OCI-LY7 (cell line): Measurements from ENCODE around the gene RETSAT.

Experiments
- EZH2phosphoT487 ChIP-seq: fragments of 200-600 bp; sonication (generic); IDR thresholded peaks from 2 replicates; pipeline ENCODE4 v1.6.1; 2018; ENCODE audit warnings: low read depth, borderline replicate concordance, mild to moderate bottlenecking, mixed run types, antibody characterized with exemption, low read length, moderate library complexity, mixed read lengths
- TF ChIP-seq, protein P1 (sequence below): fragments of 200-600 bp; sonication (generic); conservative IDR thresholded peaks from 2 replicates; pipeline ENCODE4 v1.5.1; 2014; ENCODE audit warnings: mild to moderate bottlenecking, antibody characterized with exemption, low read length, moderate library complexity, mixed read lengths

DNA sequence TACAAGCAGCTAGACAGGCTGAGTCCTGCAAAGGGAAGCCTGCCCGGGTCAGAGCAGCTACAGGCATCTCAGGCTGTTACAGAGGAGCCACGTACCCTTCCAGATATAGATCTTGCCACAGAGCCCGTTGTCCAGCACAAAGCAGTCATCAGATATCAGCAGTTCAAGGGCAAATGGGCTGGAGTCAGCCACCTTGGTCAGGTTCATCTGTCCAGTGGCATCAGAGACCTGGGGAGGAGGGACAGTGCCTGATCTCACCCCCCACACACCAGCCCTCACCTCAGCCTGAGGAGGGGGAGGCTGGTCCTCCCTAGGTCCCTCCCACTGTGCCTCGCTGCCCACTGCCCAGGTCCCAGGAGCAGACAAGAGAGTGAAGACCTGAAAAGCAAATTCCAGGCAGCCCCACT is 43.6 kb upstream of the RETSAT start:
- TF ChIP-seq, protein P1, sequence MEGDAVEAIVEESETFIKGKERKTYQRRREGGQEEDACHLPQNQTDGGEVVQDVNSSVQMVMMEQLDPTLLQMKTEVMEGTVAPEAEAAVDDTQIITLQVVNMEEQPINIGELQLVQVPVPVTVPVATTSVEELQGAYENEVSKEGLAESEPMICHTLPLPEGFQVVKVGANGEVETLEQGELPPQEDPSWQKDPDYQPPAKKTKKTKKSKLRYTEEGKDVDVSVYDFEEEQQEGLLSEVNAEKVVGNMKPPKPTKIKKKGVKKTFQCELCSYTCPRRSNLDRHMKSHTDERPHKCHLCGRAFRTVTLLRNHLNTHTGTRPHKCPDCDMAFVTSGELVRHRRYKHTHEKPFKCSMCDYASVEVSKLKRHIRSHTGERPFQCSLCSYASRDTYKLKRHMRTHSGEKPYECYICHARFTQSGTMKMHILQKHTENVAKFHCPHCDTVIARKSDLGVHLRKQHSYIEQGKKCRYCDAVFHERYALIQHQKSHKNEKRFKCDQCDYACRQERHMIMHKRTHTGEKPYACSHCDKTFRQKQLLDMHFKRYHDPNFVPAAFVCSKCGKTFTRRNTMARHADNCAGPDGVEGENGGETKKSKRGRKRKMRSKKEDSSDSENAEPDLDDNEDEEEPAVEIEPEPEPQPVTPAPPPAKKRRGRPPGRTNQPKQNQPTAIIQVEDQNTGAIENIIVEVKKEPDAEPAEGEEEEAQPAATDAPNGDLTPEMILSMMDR = no peak
- no peak for TF ChIP-seq EZH2phosphoT487
